GM10266 (cell line): ENCODE data around the gene GMIP.
A peak's percentile ranks its signal among the peaks of the same experiment; 100 is the strongest.
"Not testable (repeated sequence)": the region's sequence is repeated elsewhere in the genome, so short reads cannot be mapped to it uniquely, and the experiment has no call there.

Experiments used
- DNase-seq: peaks from one replicate; pipeline ENCODE4 v3.0.0; 2012; ENCODE audit errors: extremely low spot score
- CTCF ChIP-seq: IDR thresholded peaks from 2 replicates; pipeline ENCODE4 v1.5.1; 2012; ENCODE audit warnings: mild to moderate bottlenecking, low read depth; ENCODE audit not compliant: control insufficient read depth, insufficient read depth; ENCODE audit errors: missing control alignments

Gene GMIP

GRCh38 chr19:19643158-19644053, at the start of gene GMIP:
GMIP (minus strand) TSS chr19:19643657; CDS start chr19:19643529, 128 bp downstream.
- peak; percentile 78 for TF ChIP-seq CTCF
- DNase-seq: peak; percentile 96

- TF ChIP-seq CTCF: no peak
- DNase-seq: no peak
These were observed 48.2 kb upstream of the GMIP start for GRCh38 chr19:19691683-19692082.

- not testable (repeated sequence) for DNase-seq
These were observed 45.6 kb upstream of the GMIP start for GRCh38 chr19:19689023-19689422.

GRCh38 chr19:19687090-19687489, 43.6 kb upstream of the GMIP start:
- no peak for DNase-seq
- TF ChIP-seq CTCF: no peak

- TF ChIP-seq CTCF: no peak
These were observed 43.1 kb upstream of the GMIP start for GRCh38 chr19:19686580-19686979.

GRCh38 chr19:19686119-19686518, 42.7 kb upstream of the GMIP start:
- DNase-seq: not testable (repeated sequence)

More at GRCh38 chr19:19686580-19686979, 43.1 kb upstream of the GMIP start:
- no peak for DNase-seq

- no peak for TF ChIP-seq CTCF
- no peak for DNase-seq
These were observed 36.0 kb upstream of the GMIP start for GRCh38 chr19:19679176-19680073.

GRCh38 chr19:19677579-19677978, 34.1 kb upstream of the GMIP start:
- TF ChIP-seq CTCF: no peak
- DNase-seq: no peak
